ENCODE measurements around the gene CNKSR1. TPM values are rescaled to one million over a fixed set of nuclear protein-coding genes. Genes with fewer than 3 reads are reported as not detected.

Gene CNKSR1
- total and polyA plus RNA-seq, 2 of the 8 experiments (the other 6 are each of a cell fraction or from before 2014, with no cell fraction given) = 13.9 to 14.5 TPM

GRCh38 chr1:26169198-26169554 is 8.1 kb upstream of the CNKSR1 start:
- no peak overlapping the region for H3K4ac ChIP-seq (replicated peaks; ENCODE audit: insufficient read length, low read depth, low read length)
- H3K9me3 ChIP-seq (ENCODE audit: insufficient read depth in 2 of 2, low read depth in 1 of 2, low read length in 1 of 2) = no peaks in the 10 kb centered on the region
- H3K79me2 ChIP-seq (ENCODE audit: control insufficient read depth in 1 of 2, insufficient read depth in 2 of 2, low read length in 2 of 2) = peaks cover 0 to 8% of the 10 kb centered on the region in 2 experiments; a peak in 2 of 4 replicates
- H3K79me1 ChIP-seq (ENCODE audit: low read depth, low read length) = peaks cover 4% of the 10 kb centered on the region; the same call in 1 of the 2 replicates
- no peak overlapping the region for H2BK120ac ChIP-seq (replicated peaks; ENCODE audit: low read depth, low read length)
- no peak overlapping the region for H3K18ac ChIP-seq (ENCODE audit: extremely low read depth, low read length)
- no peaks in the 10 kb centered on the region; a peak in 1 of 8 replicates for H3K36me3 ChIP-seq (ENCODE audit: control insufficient read depth in 2 of 4, insufficient read depth in 4 of 4, low read length in 3 of 4)
- H4K8ac ChIP-seq (ENCODE audit: extremely low read depth, insufficient read depth, low read length) = no peak overlapping the region
- peaks cover 0 to 11% (median 8%) of the 10 kb centered on the region in 4 experiments; a peak in 6 of 7 replicates for H3K27me3 ChIP-seq (replicated peaks in 1 of 4; ENCODE audit: control insufficient read depth in 3 of 4, extremely low read depth in 1 of 4, insufficient read depth in 3 of 4, low read length in 3 of 4)
- no peak overlapping the region for H4K5ac ChIP-seq (ENCODE audit: insufficient read length, low read depth, low read length)
- CTCF ChIA-PET (ENCODE audit: partially characterized antibody) = interaction anchor here (0.6 to 16.2 kb wide), 19 partner anchors 9 to 248 kb away, joined by 3 to 159 read pairs (median 5); partner anchors contain the start of genes CATSPER4, CEP85, FAM110D and PDIK1L
- peaks cover 12% of the 10 kb centered on the region for H3K23me2 ChIP-seq (ENCODE audit: low read depth, low read length)
- H3K4me2 ChIP-seq (ENCODE audit: insufficient read depth in 1 of 2, low read depth in 2 of 2, low read length in 2 of 2) = peak overlapping the region; percentile 1 to 96; a peak in 3 of 4 replicates
- no peak for FAIRE-seq
- no peak overlapping the region for H3K9ac ChIP-seq (replicated peaks in 1 of 4; ENCODE audit: extremely low read depth in 1 of 4, low read depth in 3 of 4, low read length in 3 of 4)
- H2BK5ac ChIP-seq (ENCODE audit: low read depth, low read length) = no peak overlapping the region
- peak overlapping the region; percentile 88; the same call in 1 of the 2 replicates for H2BK15ac ChIP-seq (ENCODE audit: low read length)
- no peak overlapping the region for H3K56ac ChIP-seq (replicated peaks; ENCODE audit: insufficient read length, low read depth, low read length)
- no peak overlapping the region for H4K91ac ChIP-seq (replicated peaks; ENCODE audit: insufficient read length, low read length)
- no peak overlapping the region for H2BK12ac ChIP-seq (ENCODE audit: low read depth, low read length)
- H3K27ac ChIP-seq (ENCODE audit: low read depth, low read length) = no peak overlapping the region
- no peak overlapping the region for H2AK5ac ChIP-seq (ENCODE audit: low read depth, low read length)
- peaks cover 0 to 4% of the 10 kb centered on the region in 2 experiments for H4K20me1 ChIP-seq (replicated peaks in 1 of 2; ENCODE audit: control insufficient read depth in 1 of 2, insufficient read depth in 2 of 2, low read length in 2 of 2)
- POLR2A ChIA-PET (ENCODE audit: partially characterized antibody) = interaction anchor here (0.5 to 2.9 kb wide), 8 partner anchors 8 to 82 kb away, joined by 3 to 6 read pairs (median 4); partner anchors contain the start of genes CATSPER4, CEP85 and CNKSR1
- DNase-seq (ENCODE audit: low read depth in 1 of 2, low spot score in 2 of 2) = no peak
- 83% methylated on average over 4 of the region's 4 CpGs; no CpG with 5 or more reads in 1 of the 2 experiments for WGBS, 2 experiments (ENCODE audit: extremely low coverage in 1 of 2, insufficient coverage in 1 of 2, insufficient read length in 1 of 2, insufficient replicate concordance in 2 of 2, low coverage in 1 of 2, low lambda C conversion rate in 2 of 2, missing lambda C conversion rate in 1 of 2)
- no peak overlapping the region for H2AFZ ChIP-seq (ENCODE audit: low read length)
- H3K23ac ChIP-seq (ENCODE audit: insufficient read length) = no peak overlapping the region
- peak overlapping the region in 2 of 4 experiments; percentile 74 to 79; a peak in 4 of 8 replicates for H3K4me3 ChIP-seq (ENCODE audit: extremely low read depth in 1 of 4, insufficient read depth in 2 of 4, low read depth in 3 of 4, low read length in 4 of 4)
- peaks cover 5 to 20% (median 15%) of the 10 kb centered on the region in 4 experiments for H3K4me1 ChIP-seq (replicated peaks in 1 of 4; ENCODE audit: control insufficient read depth in 3 of 4, insufficient read depth in 4 of 4, low read length in 3 of 4)
- H3K14ac ChIP-seq (ENCODE audit: insufficient read length) = no peak overlapping the region
- no peak overlapping the region for H2BK20ac ChIP-seq (ENCODE audit: low read length)
- TF ChIP-seq SIN3A (conservative IDR thresholded peaks at IDR 0.05 in 1 of 2, IDR thresholded peaks at IDR 0.05 in 1 of 2; ENCODE audit: low read depth in 1 of 2, low read length in 2 of 2) (no peak), CHD2 (IDR thresholded peaks at IDR 0.05; ENCODE audit: low read length) (no peak), HDAC6 (IDR thresholded peaks at IDR 0.05; ENCODE audit: low read depth, low read length) (no peak), RBBP5 (IDR thresholded peaks at IDR 0.05; ENCODE audit: borderline replicate concordance, low read depth, low read length) (no peak), POU5F1 (IDR thresholded peaks at IDR 0.05; ENCODE audit: low read depth, low read length) (no peak), PHF8 (conservative IDR thresholded peaks at IDR 0.05; ENCODE audit: low read depth, low read length) (no peak), BACH1 (IDR thresholded peaks at IDR 0.05; ENCODE audit: low read length) (no peak), JUN (IDR thresholded peaks at IDR 0.05; ENCODE audit: low read depth, low read length) (no peak), TAF7 (optimal IDR thresholded peaks at IDR 0.05; ENCODE audit: borderline replicate concordance, low read depth, low read length) (no peak), KDM5A (IDR thresholded peaks at IDR 0.05; ENCODE audit: low read length) (no peak), CEBPB (IDR thresholded peaks at IDR 0.05; ENCODE audit: low read depth, low read length) (no peak)
